Subcutaneous abdominal adipose tissue (tissue), 5 donors: ENCODE measurements around the gene SMPDL3B.
"Not testable (repeated sequence)": the region's sequence is repeated elsewhere in the genome, so short reads cannot be mapped to it uniquely, and the experiment has no call there.

Source experiments
- H3K27ac ChIP-seq: one replicate; pipeline ENCODE4 v1.7.0; 2013; ENCODE audit warnings: low read depth, mild to moderate bottlenecking, inconsistent platforms, low read length, moderate library complexity
- H3K27me3 ChIP-seq, 5 donors: one replicate each; pipeline ENCODE4 v1.7.0; 2013; ENCODE audit warnings: low read length in 5 of 5, inconsistent platforms in 1 of 5; ENCODE audit not compliant: control insufficient read depth in 5 of 5, insufficient read depth in 4 of 5
- H3K36me3 ChIP-seq, 5 donors: one replicate each; pipeline ENCODE4 v1.7.0; 2013; ENCODE audit warnings: low read length in 5 of 5; ENCODE audit not compliant: control insufficient read depth in 5 of 5, insufficient read depth in 5 of 5
- H3K4me1 ChIP-seq, 5 donors: one replicate each; pipeline ENCODE4 v1.7.0; 2013; ENCODE audit warnings: low read length in 5 of 5, mild to moderate bottlenecking in 3 of 5, moderate library complexity in 1 of 5; ENCODE audit not compliant: control insufficient read depth in 5 of 5, insufficient read depth in 5 of 5
- H3K4me3 ChIP-seq, 5 donors: one replicate each; pipeline ENCODE4 v1.7.0; 2013; ENCODE audit warnings: low read length in 5 of 5, low read depth in 1 of 5
- H3K9ac ChIP-seq, 5 donors: one replicate each; pipeline ENCODE4 v1.7.0; 2013; ENCODE audit warnings: low read length in 5 of 5, mild to moderate bottlenecking in 4 of 5, moderate library complexity in 3 of 5
- H3K9me3 ChIP-seq, 5 donors: one replicate each; pipeline ENCODE4 v1.7.0; 2013; ENCODE audit warnings: low read length in 5 of 5; ENCODE audit not compliant: control insufficient read depth in 5 of 5
- donor health status: healthy.
- donor health status: healthy.
- donor health status: healthy.
- donor health status: healthy.
- donor health status: healthy.

The SMPDL3B gene

GRCh38 chr1:28003117-28003516 lies 68.3 kb downstream of the SMPDL3B start:
- H3K36me3 ChIP-seq: peaks cover 21 to 43% (median 30%) of the 10 kb centered on the region in 5 donors
- H3K4me1 ChIP-seq, H3K27me3 ChIP-seq, H3K27ac ChIP-seq, H3K4me3 ChIP-seq, H3K9ac ChIP-seq, H3K9me3 ChIP-seq: not testable (repeated sequence)
